ENCODE measurements around the gene NSUN2.

GRCh38 chr5:6568383-6568782, 64.5 kb downstream of the NSUN2 start:
- TF ChIP-seq CTCF (IDR thresholded peaks at IDR 0.05; ENCODE audit: low read depth, low read length) (no peak), EZH2phosphoT487 (IDR thresholded peaks at IDR 0.05; ENCODE audit: low read depth) (no peak)

All from OCI-LY3 (cell line).